Epithelial cell of proximal tubule (primary cell): Measurements from ENCODE around the gene ZDHHC3. TPM values are rescaled to one million over a fixed set of nuclear protein-coding genes. Genes with fewer than 3 reads are reported as not detected.
A peak's percentile ranks its signal among the peaks of the same experiment; 100 is the strongest.

ENCODE experiments used
- DNase-seq: peaks from one replicate; pipeline ENCODE4 v3.0.0-alpha.2; 2011; ENCODE audit warnings: low read depth
- H3K4me3 ChIP-seq: 2 replicates; pipeline ENCODE4 v1.5.1; 2011; ENCODE audit warnings: low read depth, mild to moderate bottlenecking, low read length
- CTCF ChIP-seq: conservative IDR thresholded peaks from 2 replicates; pipeline ENCODE4 v1.5.1; 2012; ENCODE audit warnings: low read depth, mild to moderate bottlenecking, low read length
- total RNA-seq: library from RNA; depleted of rRNA; stranded (reverse); fragments of >200 nt; gene quantifications from 2 replicates; pipeline ENCODE4 v1.2.3, GENCODE V29; 2015

ZDHHC3 gene
- total RNA-seq, 1 donor from 2014 or later, result 38.9 TPM

DNA sequence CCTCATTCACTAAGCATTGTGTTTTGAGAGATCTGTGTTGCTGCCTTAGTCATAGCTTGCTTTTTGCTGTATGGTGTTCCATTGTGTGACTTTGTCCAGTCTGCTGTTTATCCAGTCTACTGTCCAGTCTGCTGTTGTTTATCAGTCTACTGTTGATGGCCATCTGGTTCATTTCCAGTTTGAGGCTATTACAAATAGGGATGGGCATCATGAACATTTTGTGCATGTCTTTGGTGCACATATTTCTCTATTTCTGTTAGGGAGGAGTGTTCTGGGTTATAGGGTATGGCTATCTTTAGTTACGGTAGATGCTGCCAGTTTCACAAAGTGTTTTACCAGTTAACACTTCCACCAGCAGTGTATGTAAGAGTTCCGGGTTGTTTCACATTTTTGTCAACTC is 27.9 kb upstream of the ZDHHC3 start:
- no peak for DNase-seq
- no peak for TF ChIP-seq CTCF
- no peak overlapping the region for H3K4me3 ChIP-seq

GRCh38 chr3:45003406-45003805 is 27.4 kb upstream of the ZDHHC3 start:
- no peak overlapping the region for H3K4me3 ChIP-seq
- TF ChIP-seq CTCF, result no peak
- no peak for DNase-seq

GRCh38 chr3:45002720-45003119 is 26.7 kb upstream of the ZDHHC3 start:
- H3K4me3 ChIP-seq, result no peak overlapping the region
- TF ChIP-seq CTCF, result no peak
- DNase-seq, result no peak

DNA sequence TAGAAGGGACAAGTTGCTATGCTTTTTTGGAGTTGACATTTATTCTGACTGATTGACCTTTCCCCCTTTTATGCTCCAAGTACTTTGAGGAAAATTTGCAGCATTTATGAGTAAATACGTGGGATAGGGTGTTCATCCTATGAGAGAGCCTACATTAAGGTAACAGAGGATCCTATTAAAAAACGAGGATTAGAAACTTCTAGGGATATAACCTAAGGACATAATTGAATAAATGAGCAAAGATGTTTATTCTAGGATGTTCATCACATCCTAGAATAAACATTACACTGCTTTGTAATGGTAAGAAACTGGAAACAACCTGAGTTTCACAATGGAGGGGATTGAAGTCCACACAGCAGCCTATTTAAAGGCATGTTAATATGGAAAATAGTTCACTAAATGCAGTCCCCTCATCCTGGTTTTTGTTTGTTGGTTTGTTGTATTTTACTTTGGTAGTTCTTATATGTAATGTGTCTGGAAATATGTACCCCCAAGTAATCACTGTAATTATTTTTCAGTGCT is 26.2 kb upstream of the ZDHHC3 start:
- TF ChIP-seq CTCF, result no peak
- no peak overlapping the region for H3K4me3 ChIP-seq
- no peak for DNase-seq

DNA sequence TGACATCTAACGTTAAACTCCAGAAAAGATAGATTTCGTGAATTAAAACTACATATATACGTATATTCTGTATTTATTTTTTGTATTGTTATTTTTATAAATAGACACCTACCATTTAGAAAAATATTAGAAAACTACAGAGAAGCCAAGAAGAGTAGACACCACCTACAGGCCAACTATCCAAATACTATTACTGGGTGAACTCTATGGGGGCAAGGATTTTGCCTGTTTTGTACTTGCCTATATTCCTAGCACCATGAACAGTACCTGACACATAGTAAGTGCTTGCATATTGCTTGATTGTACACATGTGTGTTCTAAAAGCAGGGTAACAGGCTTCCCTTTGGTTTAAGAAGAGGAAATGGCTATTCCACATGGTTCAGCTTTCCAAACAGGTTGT is 25.8 kb upstream of the ZDHHC3 start:
- H3K4me3 ChIP-seq, result no peak overlapping the region
- DNase-seq, result no peak
- peak; percentile 5 for TF ChIP-seq CTCF

GRCh38 chr3:45000823-45001222 is 24.8 kb upstream of the ZDHHC3 start:
- no peak for TF ChIP-seq CTCF

DNA sequence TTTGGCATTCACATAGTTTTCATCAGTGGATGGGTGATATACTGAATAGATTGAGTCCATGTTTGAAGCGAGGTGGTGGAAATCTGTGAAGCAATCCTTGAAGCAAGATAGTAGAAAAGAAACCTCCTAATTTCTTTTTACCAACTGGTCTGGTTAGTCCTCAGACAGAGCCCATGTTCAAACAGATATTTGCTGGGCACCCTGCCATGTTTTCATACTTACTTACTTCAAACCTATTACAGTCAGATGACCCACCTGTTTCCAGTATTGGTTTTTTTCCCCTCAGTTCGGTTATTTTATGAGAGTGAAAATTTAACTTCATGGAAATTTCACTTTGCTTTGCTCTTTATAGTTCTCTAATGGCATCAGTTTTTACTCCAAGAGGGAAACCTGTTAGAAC is 23.8 kb upstream of the ZDHHC3 start:
- TF ChIP-seq CTCF, result no peak
- no peak for DNase-seq
- no peak overlapping the region for H3K4me3 ChIP-seq

More at GRCh38 chr3:45000823-45001222, 24.8 kb upstream of the ZDHHC3 start:
- H3K4me3 ChIP-seq, result no peak overlapping the region
- no peak for DNase-seq
